GM18502 (cell line): ENCODE results near the gene AP1M1.

Experiments
- ATAC-seq: cut with Tn5 transposase; IDR thresholded peaks from one replicate; pipeline ENCODE4 v1.9.1; 2021; ENCODE audit warnings: mild to moderate bottlenecking; ENCODE audit not compliant: unreplicated experiment, poor library complexity

The AP1M1 gene

GRCh38 chr19:16184665-16185122 lies 13.0 kb upstream of the AP1M1 start:
- peak; percentile 5 for ATAC-seq

GRCh38 chr19:16185123-16185767 lies 12.5 kb upstream of the AP1M1 start, which contains the start of gene FAM32A:
Gene FAM32A, plus strand, starts transcription at chr19:16185410. Its CDS starts 33 bp downstream, at chr19:16185443.
- peak; percentile 80 for ATAC-seq

GRCh38 chr19:16185768-16186123 lies 12.0 kb upstream of the AP1M1 start:
- ATAC-seq: no peak

GRCh38 chr19:16188521-16188920 lies 9.2 kb upstream of the AP1M1 start:
- no peak for ATAC-seq

- ATAC-seq: no peak
Measured at GRCh38 chr19:16190198-16190597, 7.5 kb upstream of the AP1M1 start.

- ATAC-seq: no peak
Measured at GRCh38 chr19:16190736-16191135, 7.0 kb upstream of the AP1M1 start.

- no peak for ATAC-seq
Measured at GRCh38 chr19:16191216-16191908, 6.3 kb upstream of the AP1M1 start.

GRCh38 chr19:16193466-16193865 lies 4.2 kb upstream of the AP1M1 start:
- no peak for ATAC-seq

- ATAC-seq: peak; percentile 12
Measured at GRCh38 chr19:16197188-16197621, 506 bp upstream of the AP1M1 start.

- ATAC-seq: no peak
Measured at GRCh38 chr19:16198370-16198651, 600 bp downstream of the AP1M1 start.

- ATAC-seq: no peak
Measured at GRCh38 chr19:16199275-16199932, 1.7 kb downstream of the AP1M1 start.

GRCh38 chr19:16200038-16201010 lies 2.6 kb downstream of the AP1M1 start:
- ATAC-seq: no peak

- no peak for ATAC-seq
Measured at GRCh38 chr19:16201011-16201391, 3.3 kb downstream of the AP1M1 start.

- ATAC-seq: no peak
Measured at GRCh38 chr19:16202320-16203255, 4.9 kb downstream of the AP1M1 start.

- no peak for ATAC-seq
Measured at GRCh38 chr19:16203256-16204004, 5.7 kb downstream of the AP1M1 start.

GRCh38 chr19:16204005-16204294 lies 6.2 kb downstream of the AP1M1 start:
- no peak for ATAC-seq

GRCh38 chr19:16205205-16206045 lies 7.7 kb downstream of the AP1M1 start:
- ATAC-seq: no peak

- ATAC-seq: no peak
Measured at GRCh38 chr19:16206046-16206605, 8.4 kb downstream of the AP1M1 start.
